Nucleus accumbens (tissue), 56 donors: Measurements from ENCODE around the gene RDH16.
"Not testable (repeated sequence)": the region's sequence is repeated elsewhere in the genome, so short reads cannot be mapped to it uniquely, and the experiment has no call there.

Experiments
- DNase-seq, 56 donors: peaks; one replicate each; lab custom pipeline; 2025; lab: John Stamatoyannopoulos, UW

Gene RDH16

GRCh38 chr12:56989861-56990610, 32.6 kb upstream of the RDH16 start:
- DNase-seq, result no peak

GRCh38 chr12:56988207-56988739, 30.9 kb upstream of the RDH16 start:
- DNase-seq, result peak in 1 of 56 donors; percentile 2

- peak in 52 of 56 donors; percentile 15 to 88 (median 62) for DNase-seq
Measured at GRCh38 chr12:56987551-56988053, 30.2 kb upstream of the RDH16 start.

GRCh38 chr12:56987011-56987410, 29.6 kb upstream of the RDH16 start:
- DNase-seq, result no peak

GRCh38 chr12:56985714-56986113, 28.3 kb upstream of the RDH16 start:
- DNase-seq, result peak in 1 of 56 donors; percentile 33

GRCh38 chr12:56983386-56983785, 26.0 kb upstream of the RDH16 start:
- no peak for DNase-seq

GRCh38 chr12:56982578-56983236, 25.3 kb upstream of the RDH16 start:
- DNase-seq, result not testable (repeated sequence)

- DNase-seq, result no peak
Measured at GRCh38 chr12:56980941-56981530, 23.6 kb upstream of the RDH16 start.

- no peak for DNase-seq
Measured at GRCh38 chr12:56980268-56980667, 22.9 kb upstream of the RDH16 start.

- no peak for DNase-seq
Measured at GRCh38 chr12:56979628-56980027, 22.2 kb upstream of the RDH16 start.

- DNase-seq, result no peak
Measured at GRCh38 chr12:56978397-56979138, 21.2 kb upstream of the RDH16 start.

GRCh38 chr12:56977361-56977760, 20.0 kb upstream of the RDH16 start:
- DNase-seq, result not testable (repeated sequence)

GRCh38 chr12:56974224-56974623, 16.8 kb upstream of the RDH16 start:
- not testable (repeated sequence) for DNase-seq

- not testable (repeated sequence) for DNase-seq
Measured at GRCh38 chr12:56968910-56969309, 11.5 kb upstream of the RDH16 start.

GRCh38 chr12:56965997-56966642, 8.7 kb upstream of the RDH16 start:
- DNase-seq, result not testable (repeated sequence)

- DNase-seq, result not testable (repeated sequence)
Measured at GRCh38 chr12:56965124-56965523, 7.7 kb upstream of the RDH16 start.

GRCh38 chr12:56963557-56963956, 6.1 kb upstream of the RDH16 start:
- not testable (repeated sequence) for DNase-seq

- DNase-seq, result not testable (repeated sequence)
Measured at GRCh38 chr12:56962247-56962646, 4.8 kb upstream of the RDH16 start.

- DNase-seq, result no peak
Measured at GRCh38 chr12:56958422-56958821, 1.0 kb upstream of the RDH16 start.
